GM18951 (cell line): ENCODE measurements around the gene IL20RA.

Source experiments
- POLR2A ChIP-seq: IDR thresholded peaks from 4 replicates; pipeline ENCODE4 v1.6.1; 2011; ENCODE audit warnings: mild to moderate bottlenecking; ENCODE audit not compliant: insufficient read length, insufficient read depth; ENCODE audit errors: extremely low read depth
- in situ Hi-C: fragments of 300-500 bp; cut with MboI; formaldehyde crosslinking; loops from one replicate; pipeline ENCODE4 v1.12.0; 2022; ENCODE audit warnings: low sequenced_read_pairs, mixed read lengths, inconsistent platforms; ENCODE audit not compliant: unreplicated experiment

Gene IL20RA

GRCh38 chr6:137070303-137070702 lies 25.5 kb upstream of the IL20RA start:
- no peak for TF ChIP-seq POLR2A
- in situ Hi-C loops: no loop called here

GRCh38 chr6:137067399-137067798 lies 22.6 kb upstream of the IL20RA start:
- in situ Hi-C loops: no loop called here
- TF ChIP-seq POLR2A: no peak

- no peak for TF ChIP-seq POLR2A
- in situ Hi-C loops: no loop called here
Observed at GRCh38 chr6:137058037-137058436, 13.3 kb upstream of the IL20RA start.

GRCh38 chr6:137056121-137056880 lies 11.5 kb upstream of the IL20RA start:
- in situ Hi-C loops: no loop called here
- no peak for TF ChIP-seq POLR2A

GRCh38 chr6:137051790-137052472 lies 7.2 kb upstream of the IL20RA start:
- in situ Hi-C loops: no loop called here
- no peak for TF ChIP-seq POLR2A

- TF ChIP-seq POLR2A: no peak
- in situ Hi-C loops: no loop called here
Observed at GRCh38 chr6:137049095-137049494, 4.3 kb upstream of the IL20RA start.

- in situ Hi-C loops: no loop called here
- no peak for TF ChIP-seq POLR2A
Observed at GRCh38 chr6:137046871-137047412, 2.2 kb upstream of the IL20RA start.

- in situ Hi-C loops: no loop called here
- no peak for TF ChIP-seq POLR2A
Observed at GRCh38 chr6:137045222-137045789, 541 bp upstream of the IL20RA start.

GRCh38 chr6:137043710-137044365 lies 927 bp downstream of the IL20RA start:
- in situ Hi-C loops: no loop called here
- TF ChIP-seq POLR2A: no peak

- TF ChIP-seq POLR2A: no peak
- in situ Hi-C loops: no loop called here
Observed at GRCh38 chr6:137040393-137040792, 4.4 kb downstream of the IL20RA start.

- in situ Hi-C loops: no loop called here
- TF ChIP-seq POLR2A: no peak
Observed at GRCh38 chr6:137039010-137039409, 5.8 kb downstream of the IL20RA start.

GRCh38 chr6:137036566-137037300 lies 8.0 kb downstream of the IL20RA start:
- TF ChIP-seq POLR2A: no peak
- in situ Hi-C loops: no loop called here

- in situ Hi-C loops: no loop called here
- no peak for TF ChIP-seq POLR2A
Observed at GRCh38 chr6:137033828-137034227, 10.9 kb downstream of the IL20RA start.

- in situ Hi-C loops: no loop called here
- TF ChIP-seq POLR2A: no peak
Observed at GRCh38 chr6:137031122-137031521, 13.6 kb downstream of the IL20RA start.
